GM10266 (cell line): ENCODE results near the gene LGR5.

Experiments used
- DNase-seq: peaks from one replicate; pipeline ENCODE4 v3.0.0; 2012; ENCODE audit errors: extremely low spot score
- CTCF ChIP-seq: IDR thresholded peaks from 2 replicates; pipeline ENCODE4 v1.5.1; 2012; ENCODE audit warnings: mild to moderate bottlenecking, low read depth; ENCODE audit not compliant: control insufficient read depth, insufficient read depth; ENCODE audit errors: missing control alignments

The LGR5 gene

GRCh38 chr12:71536279-71536938 is 96.8 kb downstream of the LGR5 start:
- TF ChIP-seq CTCF: no peak
- no peak for DNase-seq

GRCh38 chr12:71536939-71537622 is 97.5 kb downstream of the LGR5 start:
- TF ChIP-seq CTCF: no peak

GRCh38 chr12:71538807-71539206 is 99.2 kb downstream of the LGR5 start:
- TF ChIP-seq CTCF: no peak
- no peak for DNase-seq

More at GRCh38 chr12:71536939-71537622, 97.5 kb downstream of the LGR5 start:
- DNase-seq: no peak

GRCh38 chr12:71541583-71541982 is 102.0 kb downstream of the LGR5 start:
- TF ChIP-seq CTCF: no peak
- DNase-seq: no peak

- no peak for TF ChIP-seq CTCF
- DNase-seq: no peak
These were observed 106.8 kb downstream of the LGR5 start for GRCh38 chr12:71546322-71546861.

GRCh38 chr12:71548893-71549292 is 109.3 kb downstream of the LGR5 start:
- no peak for TF ChIP-seq CTCF
- DNase-seq: no peak

- DNase-seq: no peak
- TF ChIP-seq CTCF: peak; percentile 31
These were observed 111.9 kb downstream of the LGR5 start for GRCh38 chr12:71551529-71551928.
